Endothelial cell (in vitro differentiated cells): ENCODE measurements around the gene LSG1. TPM values are rescaled to one million over a fixed set of nuclear protein-coding genes. Genes with fewer than 3 reads are reported as not detected.

Experiments
- DNase-seq: peaks from one replicate; pipeline ENCODE4 v3.0.0; 2021; ENCODE audit warnings: low spot score
- H3K27ac Mint-ChIP-seq: one replicate; pipeline ENCODE4 v1.8.0; 2021; ENCODE audit warnings: mixed read lengths, inconsistent platforms; ENCODE audit not compliant: unreplicated experiment
- H3K27me3 Mint-ChIP-seq: one replicate; pipeline ENCODE4 v1.8.0; 2021; ENCODE audit warnings: mild to moderate bottlenecking, moderate library complexity, mixed read lengths, inconsistent platforms; ENCODE audit not compliant: unreplicated experiment
- H3K36me3 Mint-ChIP-seq: one replicate; pipeline ENCODE4 v1.8.0; 2021; ENCODE audit warnings: mild to moderate bottlenecking, low read depth, mixed read lengths, inconsistent platforms; ENCODE audit not compliant: unreplicated experiment
- H3K4me1 Mint-ChIP-seq: one replicate; pipeline ENCODE4 v1.8.0; 2021; ENCODE audit warnings: mild to moderate bottlenecking, mixed read lengths, inconsistent platforms; ENCODE audit not compliant: unreplicated experiment
- H3K4me3 Mint-ChIP-seq: one replicate; pipeline ENCODE4 v1.8.0; 2021; ENCODE audit warnings: mild to moderate bottlenecking, mixed read lengths, inconsistent platforms; ENCODE audit not compliant: unreplicated experiment
- H3K9me3 Mint-ChIP-seq: one replicate; pipeline ENCODE4 v1.8.0; 2021; ENCODE audit warnings: mixed read lengths, inconsistent platforms; ENCODE audit not compliant: unreplicated experiment
- total RNA-seq: library from RNA; stranded (reverse); fragmentation: NEBNext Ultra II Directional; extraction: Animal tissue kit (Norgen Biotek cat#: 25700); gene quantifications from one replicate; pipeline ENCODE4 v1.2.1, GENCODE V29; 2021; ENCODE audit not compliant: unreplicated experiment
- TF ChIP-seq, protein P1 (sequence below): fragments of 200-600 bp; sonication (generic); IDR thresholded peaks from one replicate; pipeline ENCODE4 v1.5.0; 2021; ENCODE audit warnings: antibody characterized with exemption; ENCODE audit not compliant: unreplicated experiment

The LSG1 gene
- total RNA-seq, 1 donor from 2014 or later, result 35.8 TPM

DNA sequence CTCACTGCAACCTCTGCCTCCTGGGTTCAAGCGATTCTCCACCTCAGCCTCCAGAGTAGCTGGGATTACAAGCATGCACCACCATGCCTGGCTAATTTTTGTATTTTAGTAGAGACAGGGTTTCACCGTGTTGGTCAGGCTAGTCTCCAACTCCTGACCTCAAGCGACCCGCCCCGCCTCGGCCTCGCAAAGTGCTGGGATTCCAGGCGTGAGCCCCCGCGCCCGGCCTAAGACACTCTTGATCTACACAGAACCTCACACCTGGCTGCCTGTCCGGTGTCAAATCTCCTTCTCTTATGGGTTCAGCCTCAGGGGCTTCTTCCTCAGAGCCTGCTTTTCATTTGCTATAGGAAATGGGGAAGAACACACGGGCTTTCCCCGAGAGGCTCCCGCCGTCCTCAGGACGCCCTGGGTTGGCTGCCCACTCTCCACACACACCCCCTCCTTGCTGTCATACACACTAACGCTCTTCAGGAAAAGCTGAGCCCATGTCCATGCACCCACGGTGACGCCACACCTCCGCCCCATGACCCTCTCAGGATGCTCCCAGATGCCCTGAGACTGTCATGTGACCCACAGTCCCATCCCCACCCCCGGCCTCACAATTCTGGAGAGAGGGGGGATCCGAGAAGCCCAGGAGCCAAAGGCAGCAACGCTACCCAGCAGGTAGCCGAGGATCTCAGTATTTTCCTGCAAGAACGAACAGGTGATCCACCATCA is 49.2 kb downstream of the LSG1 start:
- H3K9me3 Mint-ChIP-seq, result no peaks in the 10 kb centered on the region
- TF ChIP-seq, protein P1, sequence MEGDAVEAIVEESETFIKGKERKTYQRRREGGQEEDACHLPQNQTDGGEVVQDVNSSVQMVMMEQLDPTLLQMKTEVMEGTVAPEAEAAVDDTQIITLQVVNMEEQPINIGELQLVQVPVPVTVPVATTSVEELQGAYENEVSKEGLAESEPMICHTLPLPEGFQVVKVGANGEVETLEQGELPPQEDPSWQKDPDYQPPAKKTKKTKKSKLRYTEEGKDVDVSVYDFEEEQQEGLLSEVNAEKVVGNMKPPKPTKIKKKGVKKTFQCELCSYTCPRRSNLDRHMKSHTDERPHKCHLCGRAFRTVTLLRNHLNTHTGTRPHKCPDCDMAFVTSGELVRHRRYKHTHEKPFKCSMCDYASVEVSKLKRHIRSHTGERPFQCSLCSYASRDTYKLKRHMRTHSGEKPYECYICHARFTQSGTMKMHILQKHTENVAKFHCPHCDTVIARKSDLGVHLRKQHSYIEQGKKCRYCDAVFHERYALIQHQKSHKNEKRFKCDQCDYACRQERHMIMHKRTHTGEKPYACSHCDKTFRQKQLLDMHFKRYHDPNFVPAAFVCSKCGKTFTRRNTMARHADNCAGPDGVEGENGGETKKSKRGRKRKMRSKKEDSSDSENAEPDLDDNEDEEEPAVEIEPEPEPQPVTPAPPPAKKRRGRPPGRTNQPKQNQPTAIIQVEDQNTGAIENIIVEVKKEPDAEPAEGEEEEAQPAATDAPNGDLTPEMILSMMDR, result no peak
- H3K4me1 Mint-ChIP-seq, result no peaks in the 10 kb centered on the region
- DNase-seq, result no peak
- peaks cover 41% of the 10 kb centered on the region for H3K36me3 Mint-ChIP-seq
- H3K27ac Mint-ChIP-seq, result peak overlapping the region; percentile 52
- peak overlapping the region; percentile 62 for H3K4me3 Mint-ChIP-seq
- peaks cover 4% of the 10 kb centered on the region for H3K27me3 Mint-ChIP-seq

DNA sequence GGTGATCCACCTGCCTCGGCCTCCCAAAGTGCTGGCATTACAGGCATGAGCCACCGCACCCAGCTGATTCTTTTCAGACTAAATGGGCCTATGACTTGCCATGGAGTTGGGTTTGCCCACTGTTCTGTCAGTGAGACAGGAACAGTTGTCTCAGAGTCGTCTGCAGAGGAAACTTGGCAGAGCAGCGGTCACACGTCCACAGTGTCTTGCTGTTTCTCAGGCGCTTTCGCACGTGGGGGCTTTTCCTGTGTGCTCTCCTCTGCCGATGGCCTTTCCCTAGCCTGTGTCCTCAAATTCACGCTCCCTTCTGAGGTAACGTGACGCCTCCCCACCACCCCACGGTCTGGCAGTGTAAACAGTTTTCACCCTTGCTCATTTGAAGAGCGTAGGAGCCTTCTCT is 50.0 kb downstream of the LSG1 start:
- Mint-ChIP-seq H3K4me1 (no peaks in the 10 kb centered on the region), H3K27me3 (peaks cover 4% of the 10 kb centered on the region), H3K36me3 (peaks cover 37% of the 10 kb centered on the region), H3K4me3 (no peak overlapping the region), H3K9me3 (no peaks in the 10 kb centered on the region), H3K27ac (no peak overlapping the region)
- TF ChIP-seq, protein P1, result no peak
- DNase-seq, result no peak

DNA sequence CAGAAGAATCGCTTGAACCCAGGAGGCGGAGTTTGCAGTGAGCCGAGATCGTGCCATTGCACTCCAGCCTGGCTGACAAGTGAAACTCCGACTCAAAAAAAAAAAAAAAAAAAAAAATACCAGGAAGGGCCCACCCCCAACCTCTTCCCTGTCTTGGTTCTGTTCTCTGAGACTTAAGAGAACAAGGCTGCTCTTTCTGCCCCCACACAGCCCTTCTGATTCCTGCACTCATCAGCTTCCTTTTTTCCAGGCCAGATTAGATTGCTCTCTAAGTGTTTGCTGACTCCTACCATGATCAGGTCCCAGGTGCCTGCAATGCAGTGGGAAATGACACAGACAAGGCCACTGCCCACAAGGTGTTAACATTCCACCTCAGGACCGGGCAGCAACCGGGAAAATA is 51.8 kb downstream of the LSG1 start:
- no peaks in the 10 kb centered on the region for H3K9me3 Mint-ChIP-seq
- H3K27ac Mint-ChIP-seq, result no peak overlapping the region
- no peaks in the 10 kb centered on the region for H3K4me1 Mint-ChIP-seq
- no peak for DNase-seq
- TF ChIP-seq, protein P1, result no peak
- peak overlapping the region; percentile 31 for H3K4me3 Mint-ChIP-seq
- peaks cover 38% of the 10 kb centered on the region for H3K36me3 Mint-ChIP-seq
- peaks cover 4% of the 10 kb centered on the region for H3K27me3 Mint-ChIP-seq

DNA sequence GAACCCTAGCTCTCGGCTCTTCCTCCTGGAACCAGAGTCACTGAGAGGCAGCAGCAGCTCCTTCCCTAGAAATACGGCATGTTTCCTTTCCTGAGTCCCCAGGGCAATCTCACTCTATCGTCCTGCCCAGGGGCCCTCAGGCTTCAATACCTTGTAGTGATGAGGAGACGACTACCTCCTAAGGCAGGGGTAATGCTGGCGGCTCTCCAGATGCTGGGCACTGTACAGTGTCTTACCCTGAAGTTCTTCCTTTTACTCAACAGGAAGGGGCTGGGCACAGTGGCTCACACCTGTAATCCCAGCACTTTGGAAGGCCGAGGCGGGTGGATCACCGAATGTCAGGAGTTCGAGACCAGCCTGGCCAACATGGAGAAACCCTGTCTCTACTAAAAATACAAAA is 52.2 kb downstream of the LSG1 start:
- TF ChIP-seq, protein P1, result no peak
- no peak for DNase-seq
- Mint-ChIP-seq H3K27ac (no peak overlapping the region), H3K36me3 (peaks cover 34% of the 10 kb centered on the region), H3K27me3 (peaks cover 4% of the 10 kb centered on the region), H3K4me1 (no peaks in the 10 kb centered on the region), H3K4me3 (no peak overlapping the region), H3K9me3 (no peaks in the 10 kb centered on the region)

DNA sequence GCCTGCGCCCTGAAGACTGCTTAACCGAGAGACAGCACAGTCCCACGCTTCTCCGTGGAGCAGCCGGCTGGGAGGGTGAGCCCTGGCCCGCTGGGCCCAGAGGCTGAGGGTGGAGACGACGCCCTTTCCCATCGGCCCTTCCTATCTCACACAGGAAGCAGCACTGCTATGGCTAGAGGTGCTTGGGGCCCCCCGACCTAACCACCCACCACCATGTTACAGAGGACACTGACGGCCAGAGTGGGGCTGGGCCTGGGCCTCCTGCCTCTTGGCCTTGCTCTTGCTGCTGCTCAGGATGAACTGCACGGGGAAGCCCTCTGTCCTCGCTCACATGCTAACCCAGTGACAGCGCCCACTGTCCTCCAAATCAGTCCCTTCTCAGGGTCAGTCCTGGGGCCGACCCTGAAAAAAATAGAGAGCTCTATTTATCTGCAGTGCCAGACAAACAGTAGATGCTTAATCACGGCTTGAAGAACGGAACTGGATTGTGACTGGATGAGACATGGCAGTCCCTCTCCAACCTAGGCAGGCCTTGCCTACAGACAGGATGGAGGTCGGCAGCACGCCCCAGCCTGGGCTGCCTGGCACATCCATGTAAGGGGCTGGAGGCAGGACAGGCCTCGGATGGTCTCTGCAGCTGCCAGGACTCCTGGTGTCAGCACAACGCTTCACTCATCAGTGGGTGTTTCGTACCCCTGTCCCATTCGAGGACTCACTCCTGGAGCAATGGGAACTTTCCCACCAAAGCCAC is 53.0 kb downstream of the LSG1 start:
- Mint-ChIP-seq H3K36me3 (peaks cover 31% of the 10 kb centered on the region), H3K4me3 (no peak overlapping the region), H3K27ac (no peak overlapping the region), H3K9me3 (no peaks in the 10 kb centered on the region), H3K27me3 (peaks cover 4% of the 10 kb centered on the region), H3K4me1 (no peaks in the 10 kb centered on the region)
- TF ChIP-seq, protein P1, result no peak
- DNase-seq, result no peak
